ENCODE results near the gene SLC29A3. TPM values are rescaled to one million over a fixed set of nuclear protein-coding genes. Genes with fewer than 3 reads are reported as not detected.

The SLC29A3 gene
- total and polyA plus RNA-seq, 2 of the 8 experiments (the other 6 are each of a cell fraction or from before 2014, with no cell fraction given) = 14.0 to 24.6 TPM

- no peak overlapping the region for H3K9ac ChIP-seq (replicated peaks in 1 of 4; ENCODE audit: extremely low read depth in 1 of 4, low read depth in 3 of 4, low read length in 3 of 4)
- no peak overlapping the region for H3K4ac ChIP-seq (replicated peaks; ENCODE audit: insufficient read length, low read depth, low read length)
- no peak overlapping the region for H4K91ac ChIP-seq (replicated peaks; ENCODE audit: insufficient read length, low read length)
- H3K56ac ChIP-seq (replicated peaks; ENCODE audit: insufficient read length, low read depth, low read length) = no peak overlapping the region
- H3K14ac ChIP-seq (ENCODE audit: insufficient read length) = no peak overlapping the region
- H3K4me1 ChIP-seq (replicated peaks in 1 of 4; ENCODE audit: control insufficient read depth in 3 of 4, insufficient read depth in 4 of 4, low read length in 3 of 4) = peaks cover 0 to 2% (median 0%) of the 10 kb centered on the region in 4 experiments; a peak in 2 of 7 replicates
- no peaks in the 10 kb centered on the region for H3K36me3 ChIP-seq (ENCODE audit: control insufficient read depth in 2 of 4, insufficient read depth in 4 of 4, low read length in 3 of 4)
- H3K23ac ChIP-seq (ENCODE audit: insufficient read length) = no peak overlapping the region
- no peak overlapping the region for H3K4me2 ChIP-seq (ENCODE audit: insufficient read depth in 1 of 2, low read depth in 2 of 2, low read length in 2 of 2)
- no peak overlapping the region for H4K8ac ChIP-seq (ENCODE audit: extremely low read depth, insufficient read depth, low read length)
- H2BK120ac ChIP-seq (replicated peaks; ENCODE audit: low read depth, low read length) = no peak overlapping the region
- ChIA-PET POLR2A (ENCODE audit: partially characterized antibody) (interaction anchor here (0.8 kb wide), 1 partner anchor 234 kb away, joined by 3 read pairs; no protein-coding TSS in a partner anchor), CTCF (ENCODE audit: partially characterized antibody) (interaction anchor here (0.8 to 28.0 kb wide), 21 partner anchors 8 to 368 kb away, joined by 3 to 401 read pairs (median 4); partner anchors contain the start of genes CDH23 and SLC29A3)
- H4K5ac ChIP-seq (ENCODE audit: insufficient read length, low read depth, low read length) = no peak overlapping the region
- no peak overlapping the region for H2AK5ac ChIP-seq (ENCODE audit: low read depth, low read length)
- DNase-seq (ENCODE audit: low read depth in 1 of 2, low spot score in 2 of 2) (no peak), FAIRE-seq (no peak)
- H3K79me1 ChIP-seq (ENCODE audit: low read depth, low read length) = no peaks in the 10 kb centered on the region
- no peak overlapping the region for H3K27ac ChIP-seq (ENCODE audit: low read depth, low read length)
- H2AFZ ChIP-seq (ENCODE audit: low read length) = no peak overlapping the region
- WGBS, 2 experiments (ENCODE audit: extremely low coverage in 1 of 2, insufficient coverage in 1 of 2, insufficient read length in 1 of 2, insufficient replicate concordance in 2 of 2, low coverage in 1 of 2, low lambda C conversion rate in 2 of 2, missing lambda C conversion rate in 1 of 2) = 86% methylated on average over 2 of the region's 2 CpGs; no CpG with 5 or more reads in 1 of the 2 experiments
- no peak overlapping the region for H3K4me3 ChIP-seq (ENCODE audit: extremely low read depth in 1 of 4, insufficient read depth in 2 of 4, low read depth in 3 of 4, low read length in 4 of 4)
- no peak overlapping the region for H3K18ac ChIP-seq (ENCODE audit: extremely low read depth, low read length)
- H3K79me2 ChIP-seq (ENCODE audit: control insufficient read depth in 1 of 2, insufficient read depth in 2 of 2, low read length in 2 of 2) = no peaks in the 10 kb centered on the region
- H3K9me3 ChIP-seq (ENCODE audit: insufficient read depth in 2 of 2, low read depth in 1 of 2, low read length in 1 of 2) = no peaks in the 10 kb centered on the region
- no peak overlapping the region for H2BK5ac ChIP-seq (ENCODE audit: low read depth, low read length)
- H2BK12ac ChIP-seq (ENCODE audit: low read depth, low read length) = no peak overlapping the region
- H4K20me1 ChIP-seq (replicated peaks in 1 of 2; ENCODE audit: control insufficient read depth in 1 of 2, insufficient read depth in 2 of 2, low read length in 2 of 2) = no peaks in the 10 kb centered on the region
- H2BK20ac ChIP-seq (ENCODE audit: low read length) = no peak overlapping the region
- H2BK15ac ChIP-seq (ENCODE audit: low read length) = no peak overlapping the region
- no peaks in the 10 kb centered on the region; the same call in 1 of the 2 replicates for H3K23me2 ChIP-seq (ENCODE audit: low read depth, low read length)
- H3K27me3 ChIP-seq (replicated peaks in 1 of 4; ENCODE audit: control insufficient read depth in 3 of 4, extremely low read depth in 1 of 4, insufficient read depth in 3 of 4, low read length in 3 of 4) = no peaks in the 10 kb centered on the region
- TF ChIP-seq GTF2F1 (IDR thresholded peaks at IDR 0.05; ENCODE audit: borderline replicate concordance, low read depth, low read length) (no peak), CEBPB (IDR thresholded peaks at IDR 0.05; ENCODE audit: low read depth, low read length) (no peak), EP300 (IDR thresholded peaks at IDR 0.05; ENCODE audit: borderline replicate concordance in 1 of 2, low read depth in 2 of 2, low read length in 2 of 2) (no peak), CHD2 (IDR thresholded peaks at IDR 0.05; ENCODE audit: low read length) (no peak), YY1 (IDR thresholded peaks at IDR 0.05; ENCODE audit: low read depth, low read length) (no peak), CTBP2 (IDR thresholded peaks at IDR 0.05; ENCODE audit: borderline replicate concordance, insufficient read depth, insufficient read length, low read length) (no peak), HDAC2 (IDR thresholded peaks at IDR 0.05; ENCODE audit: borderline replicate concordance in 1 of 2, low read depth in 2 of 2, low read length in 2 of 2) (no peak), CBX5 (IDR thresholded peaks at IDR 0.05; ENCODE audit: low read depth, low read length) (no peak), EZH2 (IDR thresholded peaks at IDR 0.05; ENCODE audit: low read depth, low read length, severe bottlenecking) (no peak), PHF8 (conservative IDR thresholded peaks at IDR 0.05; ENCODE audit: low read depth, low read length) (no peak), CREB1 (IDR thresholded peaks at IDR 0.05) (no peak), NANOG (IDR thresholded peaks at IDR 0.05; ENCODE audit: insufficient read depth, low read depth, low read length, poor library complexity, severe bottlenecking) (no peak)
- TF ChIP-seq, protein P1, sequence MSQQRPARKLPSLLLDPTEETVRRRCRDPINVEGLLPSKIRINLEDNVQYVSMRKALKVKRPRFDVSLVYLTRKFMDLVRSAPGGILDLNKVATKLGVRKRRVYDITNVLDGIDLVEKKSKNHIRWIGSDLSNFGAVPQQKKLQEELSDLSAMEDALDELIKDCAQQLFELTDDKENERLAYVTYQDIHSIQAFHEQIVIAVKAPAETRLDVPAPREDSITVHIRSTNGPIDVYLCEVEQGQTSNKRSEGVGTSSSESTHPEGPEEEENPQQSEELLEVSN (IDR thresholded peaks at IDR 0.05) = no peak
Observed at GRCh38 chr10:71382028-71382427, 63.0 kb downstream of the SLC29A3 start.

All from H1 (cell line).